HG02884 (cell line): ENCODE results near the gene RBFOX2.
"Not testable (repeated sequence)": the region's sequence is repeated elsewhere in the genome, so short reads cannot be mapped to it uniquely, and the experiment has no call there.

Experiments
- ATAC-seq: cut with Tn5 transposase; IDR thresholded peaks from one replicate; pipeline ENCODE4 v1.9.1; 2021; ENCODE audit warnings: mild to moderate bottlenecking, moderate library complexity; ENCODE audit not compliant: unreplicated experiment

RBFOX2 gene

DNA sequence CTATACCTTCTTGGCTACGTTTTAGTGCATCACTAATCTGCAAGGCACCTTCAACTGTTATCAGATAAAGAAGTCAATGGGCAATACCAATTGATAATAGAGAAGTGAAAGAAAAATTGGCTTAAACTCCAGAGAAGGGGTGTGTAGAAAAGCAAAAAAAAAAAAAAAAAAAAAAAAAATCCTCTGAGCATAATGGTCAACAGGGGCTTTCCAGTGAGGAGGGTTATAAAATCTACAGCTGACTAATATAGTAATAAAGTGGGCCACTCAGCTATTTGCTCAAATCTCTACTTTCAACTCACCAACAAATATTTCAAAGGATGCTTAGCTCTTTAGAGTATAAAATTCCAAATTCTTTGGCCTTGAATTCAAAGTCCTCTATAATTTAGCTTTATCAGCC, 233.1 kb downstream of the RBFOX2 start:
- no peak for ATAC-seq

DNA sequence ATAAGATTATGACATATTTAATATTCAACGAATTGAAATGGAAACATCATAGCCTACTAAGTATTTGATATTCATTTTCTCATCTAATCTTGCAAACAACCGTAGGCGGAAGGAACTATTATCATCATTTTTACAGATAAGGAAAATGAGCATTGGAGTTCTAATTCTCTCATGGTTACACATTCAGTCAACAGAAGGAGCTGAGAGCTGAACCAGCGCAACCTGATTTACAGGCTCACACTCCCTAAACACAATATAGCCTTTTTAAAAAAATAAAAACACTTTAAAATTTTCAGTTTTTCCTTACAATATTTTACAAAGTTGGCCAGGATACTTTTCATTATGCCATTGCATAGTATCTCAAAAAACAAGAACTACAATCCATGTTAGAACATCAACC, 236.1 kb downstream of the RBFOX2 start:
- no peak for ATAC-seq

DNA sequence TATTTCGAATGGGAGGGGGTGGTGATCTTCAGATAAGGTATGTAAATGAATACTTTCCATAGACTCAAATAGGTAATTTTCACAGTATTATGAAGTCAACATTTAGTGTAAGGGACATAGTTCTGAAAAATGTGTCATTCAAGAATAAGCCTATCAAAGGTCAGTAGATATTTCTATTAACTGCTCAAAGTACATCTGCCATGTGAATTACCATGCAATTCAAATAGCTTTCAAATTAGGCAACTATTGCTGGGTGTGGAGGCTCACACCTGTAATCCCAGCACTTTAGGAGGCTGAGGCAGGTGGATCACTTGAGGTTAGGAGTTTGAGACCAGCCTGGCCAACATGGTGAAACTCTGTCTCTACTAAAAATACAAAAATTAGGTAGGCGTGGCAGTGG, 236.8 kb downstream of the RBFOX2 start:
- ATAC-seq, result not testable (repeated sequence)

DNA sequence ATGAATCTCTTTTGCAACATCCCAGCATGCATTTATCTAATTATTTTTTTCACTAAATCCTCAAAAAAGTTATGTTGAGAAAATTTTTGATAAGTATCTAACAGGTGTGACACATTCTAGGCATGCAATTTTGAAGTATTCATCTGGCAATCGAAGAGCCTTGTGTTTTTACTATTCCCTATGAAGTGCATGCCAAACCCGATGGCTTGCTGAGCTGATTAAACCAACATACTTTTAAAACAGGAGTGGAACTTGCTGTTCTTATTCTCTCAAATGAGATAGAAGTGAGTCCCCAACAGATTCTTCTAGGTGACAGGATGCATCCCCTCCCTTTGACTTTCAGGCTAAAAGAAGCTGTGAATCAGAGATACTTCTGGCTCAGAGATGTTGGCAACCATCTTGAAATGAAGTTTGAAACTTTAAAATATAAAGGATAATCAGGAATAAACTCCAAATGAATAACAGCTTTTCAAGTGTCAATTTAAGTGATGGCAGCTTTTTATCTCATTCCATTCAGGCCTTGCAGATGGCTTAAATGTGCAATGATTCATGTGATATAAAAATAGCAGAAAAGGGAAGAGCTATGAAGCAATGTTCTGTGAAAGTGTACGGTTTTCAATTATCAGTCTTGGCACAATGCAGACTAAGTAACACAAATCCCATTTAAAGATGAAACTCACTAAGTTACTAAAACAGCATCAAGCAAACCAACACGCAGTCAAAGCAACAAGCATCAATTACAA, 243.3 kb downstream of the RBFOX2 start:
- no peak for ATAC-seq

DNA sequence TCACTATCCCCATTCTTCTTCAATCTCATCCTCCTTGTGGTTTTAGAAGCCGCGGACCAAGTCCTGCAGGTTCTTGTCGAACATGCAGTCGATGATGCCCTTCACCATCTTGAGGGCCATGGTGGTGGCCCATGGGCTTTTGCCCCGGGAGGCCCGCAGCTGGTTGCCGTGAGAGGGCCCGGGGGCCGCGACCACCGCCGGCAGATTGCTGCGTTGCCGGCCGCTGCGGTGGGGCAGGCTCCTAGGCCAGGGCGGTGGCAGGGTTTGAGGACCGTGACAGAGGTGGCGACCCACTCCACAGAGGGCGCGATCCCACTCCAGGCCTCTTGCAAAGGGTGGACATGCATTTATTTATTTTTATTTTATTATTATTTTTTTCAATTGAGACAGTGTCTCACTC, 244.0 kb downstream of the RBFOX2 start:
- no peak for ATAC-seq

DNA sequence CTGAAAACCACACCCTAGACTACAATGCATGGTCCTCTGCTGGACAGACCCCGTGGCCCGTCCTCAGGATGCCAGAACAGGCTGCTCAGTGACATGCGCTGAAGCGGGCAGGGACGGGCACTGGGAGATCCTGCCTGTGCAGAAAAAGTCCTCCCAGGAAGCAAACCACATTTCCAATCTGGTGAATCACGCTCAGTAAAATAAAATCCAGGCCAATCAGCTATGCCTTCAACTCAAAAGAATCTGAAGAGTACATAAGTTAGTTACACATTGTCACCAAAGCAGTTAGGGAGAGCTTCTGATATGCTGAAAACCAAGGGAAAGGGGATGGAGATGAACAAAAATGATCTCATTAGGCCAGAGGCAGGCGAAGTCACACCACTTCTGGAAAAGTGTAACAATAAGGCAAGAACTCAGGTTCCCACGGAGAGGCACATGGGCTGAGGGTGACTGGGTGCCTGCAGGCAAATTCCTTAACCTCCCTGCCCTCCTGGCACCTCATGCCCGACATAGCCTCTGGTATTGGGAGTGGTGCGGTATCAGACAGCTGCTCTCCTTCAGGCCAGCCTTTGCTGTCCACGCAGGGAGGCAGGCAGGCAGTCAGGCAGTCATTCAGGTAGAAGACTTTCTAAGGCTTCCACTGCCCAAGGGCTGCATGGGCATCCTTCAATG, 244.5 kb downstream of the RBFOX2 start:
- ATAC-seq, result no peak

DNA sequence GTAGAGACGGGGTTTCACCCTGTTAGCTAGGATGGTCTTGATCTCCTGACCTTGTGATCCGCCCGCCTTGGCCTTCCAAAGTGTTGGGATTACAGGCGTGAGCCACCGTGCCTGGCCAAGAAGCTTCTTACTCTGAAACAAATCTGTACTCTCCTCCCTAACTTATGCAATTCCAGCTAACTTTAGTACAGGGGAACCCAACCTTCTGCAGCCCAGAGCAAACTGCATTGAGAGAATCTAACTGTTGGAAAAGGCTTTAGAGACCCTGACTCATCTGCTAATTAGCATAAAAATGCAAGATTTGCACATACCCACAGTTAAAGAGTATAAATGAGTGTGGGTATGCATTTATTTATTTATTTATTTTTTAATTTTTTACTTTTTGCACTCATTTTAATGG, 246.1 kb downstream of the RBFOX2 start:
- ATAC-seq, result no peak

DNA sequence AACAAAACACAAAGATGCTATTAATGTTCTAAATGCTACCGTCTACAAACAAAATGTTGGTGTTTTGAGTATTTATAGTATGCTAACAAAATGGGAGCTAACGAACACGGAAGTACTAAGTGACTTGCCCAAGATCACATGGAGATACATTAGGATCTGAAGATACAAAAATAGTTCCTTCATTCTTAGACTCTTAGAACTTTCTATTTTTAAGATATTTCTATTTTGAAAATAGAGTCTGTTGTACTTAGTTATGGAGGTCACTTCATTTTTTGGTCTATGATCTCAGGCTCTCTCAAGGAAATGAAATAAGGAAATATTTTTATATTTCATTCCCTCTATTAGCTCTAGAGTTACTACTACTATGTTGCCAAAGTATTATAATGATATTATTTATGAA, 246.7 kb downstream of the RBFOX2 start:
- ATAC-seq, result no peak

DNA sequence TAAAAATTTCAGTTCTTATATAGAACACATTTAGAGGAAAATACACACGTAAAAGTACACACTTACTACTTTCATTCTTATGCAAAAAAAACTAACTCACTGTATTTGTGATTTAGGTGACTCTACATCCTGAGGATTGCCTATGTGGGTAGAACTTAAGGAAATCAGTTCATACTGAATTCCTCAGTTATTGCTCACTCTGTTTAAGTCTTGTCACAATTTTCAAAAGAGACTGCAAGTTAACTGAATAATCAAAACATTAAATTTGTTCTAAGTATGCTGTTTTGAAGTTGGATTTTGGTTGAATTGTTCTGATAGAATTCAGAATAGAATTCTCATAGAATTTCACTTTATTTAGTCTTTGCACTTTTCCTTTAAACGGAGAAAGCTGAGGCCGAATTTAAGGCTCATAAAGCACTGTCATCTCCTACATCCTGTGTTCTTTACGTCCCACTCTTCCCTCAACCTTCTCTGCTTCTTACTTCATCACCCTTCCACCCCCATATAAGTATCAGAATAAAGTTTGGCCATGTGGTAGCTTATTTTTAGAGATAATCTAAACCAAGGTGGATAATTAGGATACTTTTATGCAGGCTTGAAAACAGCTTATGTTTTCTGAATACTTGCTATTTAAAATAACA, 251.2 kb downstream of the RBFOX2 start:
- ATAC-seq, result no peak

DNA sequence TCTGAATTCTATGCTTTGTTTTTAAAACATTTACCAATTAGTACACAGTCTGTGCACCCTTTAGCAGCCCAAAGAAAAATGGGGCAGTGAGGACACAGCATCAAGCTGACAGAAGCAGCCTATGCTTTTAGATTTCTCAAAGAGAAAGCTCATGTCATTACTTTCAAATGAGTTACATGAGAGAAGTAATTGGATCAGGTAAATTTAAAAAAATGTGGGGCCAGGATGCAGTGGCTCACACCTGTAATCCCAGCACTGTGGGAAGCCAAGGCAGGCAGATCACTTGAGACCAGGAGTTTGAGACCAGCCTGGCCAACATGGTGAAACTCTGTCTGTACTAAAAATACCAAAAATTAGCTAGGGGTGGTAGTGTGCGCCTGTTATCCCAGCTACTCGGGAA, 253.3 kb downstream of the RBFOX2 start:
- ATAC-seq, result no peak

DNA sequence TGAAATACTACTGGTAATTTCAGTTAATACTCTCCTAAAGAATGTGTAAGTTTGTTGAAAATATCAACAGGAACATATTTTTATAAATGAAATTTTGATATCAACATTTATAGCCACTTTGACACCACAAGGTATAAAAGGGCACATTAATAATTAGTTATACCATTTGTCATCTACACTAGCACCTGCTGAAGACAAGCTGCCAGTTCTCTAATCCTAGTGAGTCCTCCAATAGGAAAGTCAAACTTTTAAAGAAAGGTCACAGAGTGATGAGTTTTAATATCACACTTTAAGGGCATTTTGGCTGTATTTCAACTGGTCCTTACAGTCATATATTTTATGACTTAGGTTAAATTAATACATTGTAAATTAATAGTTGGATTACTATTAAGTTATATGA, 258.6 kb downstream of the RBFOX2 start:
- no peak for ATAC-seq

DNA sequence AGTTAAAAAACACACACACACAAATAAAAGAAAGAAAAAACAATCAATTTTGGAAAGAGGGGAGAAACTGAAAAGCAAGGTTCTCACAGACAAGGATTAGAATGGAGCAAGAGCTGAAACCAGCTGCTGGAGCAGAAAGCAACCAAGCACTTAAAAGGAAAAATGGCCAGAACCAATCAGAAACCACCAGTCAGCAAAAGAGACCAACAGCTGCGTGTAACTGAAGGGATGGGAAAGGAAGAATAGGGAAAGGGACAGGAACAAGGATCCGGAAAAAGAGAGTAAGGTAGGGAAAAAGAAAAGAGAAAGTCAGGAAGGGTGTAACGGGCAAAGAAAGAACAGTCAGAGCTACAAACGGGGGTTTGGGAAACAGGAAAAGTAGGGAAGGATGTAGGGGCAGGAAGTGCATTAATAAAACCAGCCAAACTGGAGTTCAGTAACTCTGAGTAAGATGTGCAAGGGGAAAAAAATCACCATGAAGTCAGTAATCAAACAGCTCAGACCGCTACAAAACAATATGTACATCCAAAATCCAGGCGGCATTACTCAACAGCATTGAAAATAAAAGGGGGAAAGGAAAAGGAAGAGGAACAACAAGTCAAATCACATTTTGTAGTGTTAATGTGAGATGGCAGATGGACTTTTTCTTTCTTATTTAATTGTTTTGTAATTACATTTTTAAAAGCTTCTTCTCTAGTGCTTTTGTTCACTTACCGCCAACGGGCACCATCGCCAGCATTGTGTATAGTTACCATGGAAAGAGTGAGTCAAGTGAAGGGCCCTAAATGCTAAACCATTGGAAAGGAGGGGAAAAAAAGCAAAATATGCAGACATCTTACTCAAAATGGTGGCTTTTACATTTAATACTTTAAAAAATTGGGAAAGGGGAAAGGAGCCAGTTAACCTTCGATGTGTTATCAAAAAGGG, 261.7 kb downstream of the RBFOX2 start:
- ATAC-seq, result no peak

DNA sequence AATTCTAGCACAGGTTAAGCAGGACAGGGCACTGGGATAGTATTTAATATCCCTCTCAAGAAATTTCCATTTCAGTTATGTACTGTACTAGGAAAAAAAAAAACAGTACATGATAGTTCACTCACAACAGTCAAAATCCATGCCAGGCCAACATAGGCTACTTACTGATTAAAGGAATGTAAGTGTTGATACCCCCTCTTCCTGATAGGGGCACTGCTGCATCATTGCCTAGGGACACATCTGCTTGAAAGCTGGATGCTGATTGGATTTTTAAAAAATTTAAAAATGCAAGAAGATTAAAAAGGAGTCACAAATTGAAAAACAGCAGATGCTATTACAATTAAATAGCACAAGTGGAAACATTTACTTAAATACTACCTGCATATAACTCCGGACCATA, 267.6 kb downstream of the RBFOX2 start:
- ATAC-seq, result no peak

DNA sequence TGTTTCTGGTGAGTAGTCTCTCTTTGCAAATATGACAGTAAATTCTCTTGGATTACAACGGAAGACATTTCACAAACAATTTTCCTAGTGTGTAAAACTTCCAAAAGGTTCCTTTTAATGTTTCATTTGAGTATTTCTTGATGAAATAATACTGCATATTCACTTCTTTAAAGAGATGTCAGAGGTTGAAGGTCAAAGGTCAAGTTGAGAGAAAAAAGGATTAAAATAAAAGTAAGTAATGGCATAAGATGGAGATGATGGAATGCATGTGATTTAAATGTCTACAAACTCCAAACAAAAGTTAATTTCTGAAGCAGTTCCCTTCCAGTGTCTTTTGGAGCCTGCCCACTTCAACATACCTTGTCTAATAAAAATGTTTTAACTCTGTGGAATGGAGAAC, 270.2 kb downstream of the RBFOX2 start:
- ATAC-seq, result no peak

DNA sequence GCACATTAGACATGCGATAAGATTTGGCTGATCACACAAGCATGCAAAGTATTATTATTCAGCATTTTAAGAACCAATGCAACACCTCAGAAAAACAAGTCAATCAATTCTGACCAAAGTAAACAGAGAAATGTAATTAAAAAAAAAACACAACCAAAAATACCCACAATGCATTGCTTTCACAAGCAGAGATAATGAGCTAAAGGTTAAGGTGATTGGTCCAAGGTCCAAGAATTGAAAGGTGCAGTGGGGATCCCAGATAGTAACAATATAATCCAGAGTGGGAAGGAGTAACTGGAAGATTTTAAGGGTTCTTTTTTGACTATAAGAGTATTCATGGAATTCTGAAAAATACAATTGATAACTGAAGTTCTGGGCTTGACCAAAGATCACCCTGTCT, 271.9 kb downstream of the RBFOX2 start:
- no peak for ATAC-seq

DNA sequence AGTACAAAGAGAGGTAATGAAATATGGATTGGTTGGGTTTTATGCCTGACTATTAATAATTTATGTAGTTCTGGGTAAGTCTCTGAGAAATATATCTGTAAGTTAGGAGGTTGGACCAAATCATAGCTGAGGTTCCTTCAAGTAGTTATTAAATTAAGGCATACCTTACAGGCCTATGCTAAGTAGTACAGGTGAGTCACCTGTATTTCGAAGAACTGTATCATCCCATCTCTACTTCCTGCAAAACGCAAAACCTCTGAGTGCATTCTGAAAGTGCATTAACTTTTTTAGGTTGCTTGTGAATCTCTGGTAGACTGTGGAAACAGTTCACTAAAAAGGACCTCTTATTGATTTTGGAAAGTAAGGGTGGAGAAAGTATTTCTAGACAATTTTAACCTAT, 273.9 kb downstream of the RBFOX2 start:
- no peak for ATAC-seq

DNA sequence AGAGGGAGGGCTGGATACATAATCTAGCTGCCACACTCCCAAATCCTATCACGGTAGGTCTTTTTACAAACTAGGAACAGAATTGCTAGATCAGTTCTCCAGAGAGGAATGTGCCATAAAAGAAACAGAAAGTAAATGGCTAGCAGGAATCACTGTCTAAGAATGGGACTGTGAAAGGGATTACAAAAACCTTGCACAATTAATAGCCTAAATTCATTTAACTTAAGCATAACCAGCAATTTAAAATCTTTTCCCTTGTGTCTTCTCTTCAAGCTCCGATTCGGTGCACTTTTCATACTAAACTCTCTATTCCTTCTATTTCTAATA, 275.8 kb downstream of the RBFOX2 start:
- ATAC-seq, result no peak

DNA sequence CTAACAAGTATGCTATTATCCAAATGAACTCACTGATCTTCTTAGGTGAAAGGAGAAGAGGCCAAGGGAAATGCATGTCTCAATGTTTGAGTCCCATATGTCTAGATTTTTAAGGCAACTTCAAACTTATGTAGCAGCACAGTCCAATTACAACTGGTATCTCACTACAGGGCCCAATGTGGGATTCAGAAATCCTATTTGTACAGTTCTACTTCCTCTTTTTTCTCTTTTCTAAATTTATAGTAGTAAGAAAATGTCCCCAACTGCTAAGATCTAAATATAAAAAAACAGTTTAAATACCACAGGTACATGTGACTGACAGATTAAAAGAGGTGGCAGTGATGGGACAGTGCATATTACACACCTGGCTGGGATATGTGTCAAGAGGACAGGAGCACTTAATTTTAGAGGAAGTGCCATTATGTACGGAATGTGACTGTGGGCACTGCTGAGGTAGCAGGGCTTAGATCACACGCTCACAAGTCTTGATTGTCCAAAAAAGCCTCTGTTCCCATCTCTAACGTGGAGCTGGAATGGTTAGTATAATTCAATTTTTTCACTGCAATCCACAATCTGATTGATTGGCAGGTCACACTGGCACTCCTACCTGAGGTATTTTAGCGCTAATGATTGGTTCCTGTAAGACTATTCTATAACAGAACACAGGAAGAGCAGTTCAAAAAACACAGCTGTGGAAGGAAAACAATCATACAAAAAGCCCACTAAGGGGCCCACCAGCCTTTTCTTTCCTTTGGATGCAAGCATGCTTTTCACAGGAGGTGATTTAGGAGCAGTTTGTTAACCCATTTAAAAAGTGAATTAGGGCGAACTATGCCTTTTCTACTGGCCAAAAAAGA, 276.4 kb downstream of the RBFOX2 start:
- ATAC-seq, result no peak

DNA sequence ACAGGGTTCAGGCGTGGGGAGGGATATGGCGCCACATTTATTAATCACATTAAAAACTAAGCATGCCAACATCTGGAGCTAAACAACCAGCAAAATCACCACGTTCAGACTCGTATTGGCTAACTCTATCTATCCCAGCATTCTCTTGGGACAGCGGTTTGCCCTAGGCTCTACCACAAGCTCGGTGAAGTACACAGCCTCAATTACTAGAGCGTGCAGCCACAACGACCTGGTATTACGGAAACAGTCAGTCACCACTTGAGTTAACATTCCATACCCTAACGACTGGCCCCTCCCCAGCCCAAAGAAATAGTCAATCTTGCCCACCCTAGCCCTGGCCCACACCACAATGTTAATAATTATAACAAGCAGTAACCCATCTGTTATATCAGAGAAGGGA, 278.8 kb downstream of the RBFOX2 start:
- peak; percentile 59 for ATAC-seq

DNA sequence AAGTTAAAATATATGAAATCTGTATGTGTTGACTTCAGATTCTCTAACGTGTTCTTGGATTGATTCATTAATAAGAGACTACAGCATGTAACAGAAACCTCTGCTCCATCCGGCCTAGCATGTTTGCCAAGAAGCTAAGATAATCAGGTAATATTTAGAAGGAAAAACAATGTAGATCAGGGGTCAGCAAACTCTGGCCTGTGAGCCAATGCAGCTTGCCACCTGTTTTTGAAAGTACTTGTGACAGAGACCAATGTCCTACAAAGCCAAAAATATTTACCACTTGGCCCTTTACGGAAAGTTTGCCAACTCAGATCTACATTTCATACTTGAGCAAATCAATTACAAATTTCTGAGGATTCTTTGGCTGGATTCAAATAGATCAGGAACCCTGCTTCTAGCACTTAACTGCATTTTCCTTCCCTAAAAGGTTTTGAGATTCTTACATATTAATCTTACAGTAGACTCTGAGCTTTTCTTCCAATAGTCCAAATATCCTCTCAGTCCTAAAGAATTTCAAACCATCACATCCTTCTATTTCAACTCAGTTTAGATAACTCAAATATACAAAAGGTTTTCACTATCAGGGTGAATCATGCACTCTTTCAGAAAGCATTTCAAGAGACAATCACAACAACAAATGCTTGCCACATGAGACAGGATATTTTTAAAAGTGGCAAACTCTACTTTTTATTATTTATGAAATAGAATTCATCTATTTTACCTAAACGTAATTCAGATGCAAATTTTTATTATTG, 281.5 kb downstream of the RBFOX2 start:
- ATAC-seq, result no peak
